NCI-H2081 treated with DMSO at 0.1 percent for 48 hours (cell line): Measurements from ENCODE around the gene MTPN.

Experiments
- DNase-seq: peaks from one replicate; lab custom pipeline; 2025; lab: John Stamatoyannopoulos, UW

Gene MTPN

GRCh38 chr7:135956393-135956792, 20.8 kb downstream of the MTPN start:
- no peak for DNase-seq

DNA sequence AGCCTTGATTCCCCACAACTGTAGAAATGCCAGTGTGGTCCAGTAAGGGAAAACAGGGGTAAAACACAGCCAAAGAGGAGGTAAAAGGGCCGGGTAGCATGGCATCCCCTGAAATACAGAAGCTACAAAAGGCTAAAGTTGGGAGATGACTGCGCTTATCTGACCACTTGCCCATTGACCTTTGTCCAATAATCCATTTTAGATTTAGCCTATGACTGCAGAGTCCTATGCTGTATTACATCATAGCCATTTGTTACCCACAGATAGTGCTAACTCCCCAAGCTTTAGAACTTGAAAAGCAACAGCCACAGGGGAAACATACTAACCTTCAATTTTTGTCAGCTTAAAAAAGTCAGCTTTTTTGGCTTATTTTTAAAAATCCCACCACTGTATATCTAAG, 26.2 kb downstream of the MTPN start:
- no peak for DNase-seq

DNA sequence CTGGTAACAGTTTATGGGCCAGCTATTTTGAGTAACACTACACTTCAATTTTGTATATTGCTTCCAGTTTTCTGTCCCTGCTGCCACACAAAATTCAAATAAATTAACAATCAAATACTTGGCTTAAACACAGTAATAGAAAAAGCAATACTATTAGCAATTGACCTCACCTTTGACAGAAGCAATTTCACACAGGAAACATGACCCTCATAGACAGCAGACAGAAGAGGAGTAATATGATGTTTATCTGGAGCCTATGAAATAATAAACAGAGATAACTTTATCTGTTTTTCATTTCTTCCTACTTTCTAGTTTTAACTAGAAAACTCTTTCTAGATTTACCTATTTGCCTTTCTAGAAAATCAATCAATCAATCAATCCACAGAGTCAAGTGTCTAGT, 26.7 kb downstream of the MTPN start:
- no peak for DNase-seq

GRCh38 chr7:135946289-135947055, 30.7 kb downstream of the MTPN start:
- no peak for DNase-seq

- DNase-seq: no peak
Measured at GRCh38 chr7:135944753-135945152, 32.4 kb downstream of the MTPN start.

GRCh38 chr7:135943134-135943879, 33.9 kb downstream of the MTPN start:
- DNase-seq: no peak

DNA sequence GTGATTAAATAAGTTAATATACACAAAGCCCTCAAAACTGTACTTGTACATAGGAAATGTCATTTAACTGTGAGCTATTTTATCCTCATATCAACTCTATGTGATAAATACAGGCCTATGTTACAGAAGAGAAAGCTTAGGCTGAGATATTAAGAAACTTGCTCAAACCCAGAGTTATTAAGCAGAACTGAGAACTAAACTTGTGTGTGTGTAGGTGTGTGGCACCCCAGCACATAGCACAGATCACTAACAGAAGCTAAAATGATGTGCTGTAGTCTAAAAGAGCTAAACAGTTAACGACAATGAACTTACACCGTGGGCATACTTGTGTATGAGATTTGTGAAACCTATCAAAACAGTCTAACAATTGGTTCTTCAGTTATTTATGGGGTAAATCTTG, 34.5 kb downstream of the MTPN start:
- DNase-seq: no peak

DNA sequence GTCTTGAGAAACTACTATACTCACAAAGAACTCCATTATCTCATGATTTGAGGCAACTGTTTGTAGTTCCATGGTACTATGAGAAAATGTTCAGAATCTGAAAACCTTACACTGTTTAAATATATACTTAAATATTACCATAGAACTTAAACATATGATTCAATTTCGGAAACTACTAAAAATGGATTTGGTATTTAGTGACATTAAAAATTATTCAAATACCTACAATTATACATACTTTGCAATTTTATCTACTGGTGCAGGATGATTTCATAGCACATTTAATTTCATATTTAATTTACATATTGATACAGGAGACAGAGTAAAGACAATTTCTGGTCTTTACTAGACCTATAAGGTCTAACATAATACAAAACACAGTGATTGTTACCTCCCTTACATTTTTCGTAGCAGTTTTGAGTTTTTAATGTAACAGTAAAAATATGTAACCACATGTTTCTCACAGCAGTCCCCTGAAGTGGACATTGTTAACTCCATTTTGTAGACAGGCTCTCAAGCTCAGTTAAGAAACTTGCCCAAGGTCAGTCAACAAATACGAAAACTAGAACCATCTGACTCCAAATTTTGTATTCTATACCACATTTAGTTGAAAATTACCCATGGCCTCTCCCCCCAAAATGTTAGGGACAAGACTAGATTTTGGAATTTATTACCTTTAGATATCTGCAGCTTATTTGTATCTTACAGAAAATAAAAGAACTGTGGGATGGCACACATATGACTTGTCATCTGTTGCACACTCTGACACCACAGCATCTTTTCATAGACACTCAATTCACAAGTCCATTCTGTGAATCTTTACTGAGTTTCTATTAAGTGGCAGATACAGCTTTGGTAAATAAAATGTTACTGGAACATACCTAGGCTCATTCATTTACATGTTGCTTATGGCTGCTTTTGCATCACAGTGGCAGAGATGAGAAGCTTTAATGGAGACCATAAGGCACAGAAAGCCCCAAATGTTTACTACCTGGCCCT, 36.8 kb downstream of the MTPN start:
- DNase-seq: no peak

GRCh38 chr7:135939261-135939812, 37.8 kb downstream of the MTPN start:
- no peak for DNase-seq

DNA sequence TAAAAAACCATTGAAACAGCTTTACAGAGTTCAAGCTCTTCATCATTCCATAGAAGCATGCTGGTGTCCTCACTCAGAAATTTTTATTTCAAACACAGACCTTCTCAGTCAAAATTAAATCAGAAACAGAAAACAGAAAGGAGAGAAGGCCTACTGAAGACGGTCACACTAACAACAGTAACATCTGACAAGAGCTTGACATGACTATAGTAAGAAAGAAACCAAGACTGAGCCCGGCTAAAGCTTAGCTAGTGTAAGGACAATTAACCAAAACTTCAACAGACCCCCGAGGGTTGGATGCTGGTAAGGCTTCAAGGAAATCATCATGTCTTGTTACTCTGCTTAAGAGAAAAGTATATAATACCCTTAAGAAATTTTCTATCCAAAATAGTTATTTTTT, 38.6 kb downstream of the MTPN start:
- no peak for DNase-seq

GRCh38 chr7:135938086-135938485, 39.1 kb downstream of the MTPN start:
- DNase-seq: no peak

GRCh38 chr7:135936497-135937217, 40.5 kb downstream of the MTPN start:
- DNase-seq: peak; percentile 15

- no peak for DNase-seq
Measured at GRCh38 chr7:135934651-135935050, 42.5 kb downstream of the MTPN start.

DNA sequence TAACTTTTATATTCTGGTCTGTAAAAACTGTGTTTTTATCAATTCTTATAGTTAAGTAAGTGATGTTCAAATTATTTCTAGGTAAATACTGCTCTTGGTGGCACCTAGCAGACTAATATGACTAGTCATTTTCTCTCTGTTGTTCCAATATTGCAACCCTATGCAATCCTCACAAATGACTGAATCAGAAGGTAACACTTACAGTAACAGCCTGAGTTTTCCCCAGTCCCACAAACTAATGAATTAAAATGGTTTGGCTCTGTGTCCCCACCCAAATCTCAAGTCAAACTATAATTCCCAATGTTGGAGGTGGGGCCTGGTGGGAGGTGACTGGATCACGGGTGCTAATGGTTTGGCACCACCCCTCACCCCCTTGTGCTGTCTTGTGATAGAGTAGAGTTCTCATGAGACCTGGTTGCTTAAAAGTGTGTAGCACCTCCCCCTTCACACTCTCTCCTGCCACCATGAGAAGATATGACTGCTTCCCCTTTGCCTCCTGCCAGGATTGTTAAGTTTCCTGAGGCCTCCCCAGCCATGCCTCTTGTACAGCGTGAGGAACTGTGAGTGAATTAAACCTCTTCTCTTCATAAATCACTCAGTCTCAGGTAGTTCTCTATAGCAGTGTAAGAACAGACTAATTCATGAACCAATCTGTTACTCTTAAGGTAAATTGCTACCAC, 43.5 kb downstream of the MTPN start:
- DNase-seq: no peak

DNA sequence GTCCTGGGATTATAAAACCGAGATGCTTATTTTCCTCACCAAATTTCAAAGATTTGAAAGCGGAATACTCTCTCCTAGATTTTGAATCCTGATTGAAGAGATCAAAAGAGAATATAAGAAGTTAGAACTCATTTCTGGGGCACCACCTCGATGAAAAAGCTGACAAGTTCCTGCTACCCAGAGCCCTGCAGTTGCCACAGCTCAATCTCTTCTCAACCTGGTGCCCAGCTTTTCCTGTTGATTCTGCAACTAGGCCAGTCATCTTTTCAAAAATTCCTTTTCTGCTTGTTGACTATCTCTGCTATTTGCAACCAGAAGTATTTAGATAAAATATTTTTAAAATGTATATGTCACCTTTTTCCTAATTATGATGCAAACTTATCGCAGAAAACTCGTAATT, 45.0 kb downstream of the MTPN start:
- no peak for DNase-seq

DNA sequence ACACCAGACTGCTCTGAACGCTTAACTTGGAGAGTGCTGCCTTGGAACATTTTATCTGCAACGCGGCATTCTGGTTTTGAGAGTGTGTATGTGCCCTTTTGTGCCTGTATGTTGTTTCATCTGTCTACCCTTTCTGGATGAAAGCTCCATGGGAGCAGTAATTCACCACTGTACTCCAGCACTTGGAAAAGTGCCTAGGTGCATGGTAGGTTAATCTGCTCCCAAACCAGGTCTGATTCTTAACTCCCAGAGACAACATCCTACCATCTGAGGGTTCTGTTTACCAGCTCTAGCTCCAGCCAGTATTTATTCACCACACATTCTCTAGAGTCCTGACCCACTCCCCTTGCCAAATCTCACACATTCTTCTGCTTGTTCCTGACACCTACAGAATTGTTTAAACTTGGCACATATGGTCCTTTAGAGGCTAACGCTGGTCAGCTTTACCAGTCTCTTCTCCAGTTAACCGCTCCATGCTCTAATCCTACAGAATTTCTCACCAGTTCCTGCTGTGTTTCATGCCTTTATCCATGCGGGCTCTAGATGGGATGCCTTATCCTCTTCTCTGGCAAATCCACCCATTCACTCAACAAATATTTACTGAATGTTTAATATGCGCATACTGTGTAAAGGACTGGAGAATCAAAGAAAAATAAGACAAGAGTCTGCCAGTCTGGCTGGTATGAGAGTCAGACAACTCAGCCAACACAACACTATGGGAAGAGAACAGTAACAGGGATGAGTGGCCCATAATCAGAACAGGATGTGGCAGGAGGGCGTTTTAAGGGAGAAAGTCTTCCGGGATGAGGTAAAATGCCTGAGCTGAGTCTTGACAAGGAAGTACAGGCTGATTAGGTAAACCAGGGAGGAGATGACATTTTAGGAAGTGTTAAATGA, 46.3 kb downstream of the MTPN start:
- no peak for DNase-seq

- DNase-seq: no peak
Measured at GRCh38 chr7:135929722-135930141, 47.4 kb downstream of the MTPN start.

DNA sequence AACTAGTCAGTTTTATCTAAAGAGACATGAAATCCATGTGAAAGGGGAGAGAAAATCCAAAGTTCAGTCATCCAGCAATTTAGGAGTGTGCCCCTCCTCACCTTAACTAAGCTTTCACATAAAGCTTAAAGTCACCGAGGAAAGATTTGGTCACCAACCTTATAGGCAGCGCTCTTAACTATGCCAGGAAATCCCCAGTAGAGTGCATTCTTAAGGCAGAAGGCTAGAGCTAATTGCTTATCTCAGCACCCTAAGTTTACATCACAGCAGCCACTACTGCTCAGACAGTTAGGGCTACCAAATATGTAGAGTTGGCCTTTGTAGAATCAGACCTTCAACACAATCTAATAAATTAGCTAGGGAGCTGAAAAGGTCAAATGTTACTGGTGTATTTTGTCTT, 47.9 kb downstream of the MTPN start:
- no peak for DNase-seq

DNA sequence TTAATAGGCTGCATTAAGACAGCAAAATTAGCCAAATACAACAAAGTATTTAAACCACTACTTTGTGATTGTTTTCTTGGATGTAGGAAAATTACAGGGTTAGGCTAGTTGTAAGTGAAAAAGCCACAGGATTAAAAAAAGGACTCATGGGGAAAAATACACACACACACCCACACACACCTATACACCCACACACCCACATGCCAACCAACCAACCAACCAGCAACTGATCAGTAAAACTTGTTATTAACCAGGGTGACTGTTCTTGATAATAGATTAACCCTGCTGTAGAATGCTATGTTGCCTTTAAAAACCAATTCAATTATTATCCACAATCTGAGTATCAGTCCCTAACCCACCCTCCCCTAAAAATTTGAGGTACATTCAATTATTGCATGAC, 49.0 kb downstream of the MTPN start:
- no peak for DNase-seq

- DNase-seq: no peak
Measured at GRCh38 chr7:135925210-135925609, 51.9 kb downstream of the MTPN start.
